Sigmoid colon (tissue), 7 donors: Measurements from ENCODE around the gene SLC2A11. TPM values are rescaled to one million over a fixed set of nuclear protein-coding genes. Genes with fewer than 3 reads are reported as not detected.

ENCODE experiments used
- DNase-seq: peaks from one replicate; pipeline ENCODE4 v3.0.0-alpha.2; 2019
- H3K27ac ChIP-seq, 4 donors: fragments of 200-600 bp; sonication (generic); one replicate each; pipeline ENCODE4 v1.5.1; 2016 to 2019; ENCODE audit warnings: mild to moderate bottlenecking in 1 of 4
- H3K27me3 ChIP-seq, 3 donors: fragments of 200-600 bp; sonication (generic); one replicate each; pipeline ENCODE4 v1.5.1; 2019; ENCODE audit warnings: mild to moderate bottlenecking in 1 of 3
- H3K36me3 ChIP-seq, 4 donors: fragments of 200-600 bp; sonication (generic); one replicate each; pipeline ENCODE4 v1.5.1; 2016 to 2019
- H3K4me1 ChIP-seq, 4 donors: fragments of 200-600 bp; sonication (generic); one replicate each; pipeline ENCODE4 v1.5.1; 2017 to 2019
- H3K4me3 ChIP-seq, 4 donors: fragments of 200-600 bp; sonication (generic); one replicate each; pipeline ENCODE4 v1.5.1; 2017 to 2019; ENCODE audit warnings: mild to moderate bottlenecking in 2 of 4, moderate library complexity in 1 of 4
- H3K9me3 ChIP-seq, 4 donors: fragments of 200-600 bp in 3 of 4; sonication (generic) in 3 of 4; one replicate each; pipeline versions ENCODE4 v1.5.1 to v1.6.1; 2013 to 2019
- EP300 ChIP-seq, 4 donors: sonication (generic); formaldehyde crosslinking; IDR thresholded peaks; one replicate each; pipeline ENCODE4 v1.6.1; 2017; ENCODE audit warnings: antibody characterized with exemption in 4 of 4
- POLR2A ChIP-seq, 2 donors: fragments of 450-650 bp; IDR thresholded peaks; one replicate each; pipeline ENCODE4 v1.6.1; 2016; ENCODE audit warnings: antibody characterized with exemption in 2 of 2, mild to moderate bottlenecking in 2 of 2, moderate library complexity in 2 of 2
- POLR2AphosphoS5 ChIP-seq, 4 donors: sonication (generic); formaldehyde crosslinking; IDR thresholded peaks; one replicate each; pipeline ENCODE4 v1.6.1; 2017; ENCODE audit warnings: antibody characterized with exemption in 4 of 4
- WGBS, 2 donors: extraction: QIAGEN DNeasy Blood & Tissue Kit; methylation state at CpG; one replicate each; pipeline ENCODE4 v1.1.7; 2013; 5-methylcytosine and 5-hydroxymethylcytosine counted together
- intact Hi-C: fragments of 100-400 bp; cut with DNase I; formaldehyde crosslinking; loops from one replicate; pipeline ENCODE4 v1.15.1; 2023
- polyA plus RNA-seq, 3 donors: library from polyadenylated mRNA; stranded (reverse); fragments of 200-250 nt; gene quantifications; one replicate each; pipeline ENCODE4 v1.2.3, GENCODE V29; 2013
- total RNA-seq, 4 donors: library from RNA; depleted of rRNA; stranded (reverse); fragments of >200 nt; gene quantifications; one replicate each; pipeline ENCODE4 v1.1.0, GENCODE V29; 2016
- TF ChIP-seq, protein P1 (sequence below), 4 experiments: fragments of 450-650 bp in 3 of 4; fragments of 200-600 bp in 1 of 4; IDR thresholded peaks; one replicate each; pipeline ENCODE4 v1.5.1; 2016 to 2019; ENCODE audit warnings: antibody characterized with exemption in 4 of 4, mild to moderate bottlenecking in 3 of 4, moderate library complexity in 2 of 4
- donor health status: healthy with polysubstance abuse.
- donor health status: Bipolar disorder and iron deficiency.
- donor health status: healthy.

Gene SLC2A11
- total and polyA plus RNA-seq, 7 donors, result 4.8 to 23.5 (median 13.8) TPM

DNA sequence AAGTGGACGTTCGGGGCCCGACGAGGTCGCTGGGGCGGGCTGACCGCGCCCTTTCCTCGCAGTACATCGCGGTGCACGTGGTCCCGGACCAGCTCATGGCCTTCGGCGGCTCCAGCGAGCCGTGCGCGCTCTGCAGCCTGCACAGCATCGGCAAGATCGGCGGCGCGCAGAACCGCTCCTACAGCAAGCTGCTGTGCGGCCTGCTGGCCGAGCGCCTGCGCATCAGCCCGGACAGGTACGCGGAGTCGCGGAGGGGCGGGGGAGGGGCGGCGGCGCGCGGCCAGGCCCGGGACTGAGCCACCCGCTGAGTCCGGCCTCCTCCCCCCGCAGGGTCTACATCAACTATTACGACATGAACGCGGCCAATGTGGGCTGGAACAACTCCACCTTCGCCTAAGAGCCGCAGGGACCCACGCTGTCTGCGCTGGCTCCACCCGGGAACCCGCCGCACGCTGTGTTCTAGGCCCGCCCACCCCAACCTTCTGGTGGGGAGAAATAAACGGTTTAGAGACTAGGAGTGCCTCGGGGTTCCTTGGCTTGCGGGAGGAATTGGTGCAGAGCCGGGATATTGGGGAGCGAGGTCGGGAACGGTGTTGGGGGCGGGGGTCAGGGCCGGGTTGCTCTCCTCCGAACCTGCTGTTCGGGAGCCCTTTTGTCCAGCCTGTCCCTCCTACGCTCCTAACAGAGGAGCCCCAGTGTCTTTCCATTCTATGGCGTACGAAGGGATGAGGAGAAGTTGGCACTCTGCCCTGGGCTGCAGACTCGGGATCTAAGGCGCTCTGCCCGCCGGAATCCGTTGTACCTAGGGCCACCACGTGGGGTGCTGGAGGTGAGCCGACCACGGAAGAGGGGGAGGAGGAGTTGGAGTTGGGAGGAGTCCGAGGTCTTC is 37.3 kb downstream of the SLC2A11 start:
- TF ChIP-seq POLR2AphosphoS5 (IDR thresholded peaks at IDR 0.05), result peak in 1 of 4 donors; percentile 6
- TF ChIP-seq, protein P1, sequence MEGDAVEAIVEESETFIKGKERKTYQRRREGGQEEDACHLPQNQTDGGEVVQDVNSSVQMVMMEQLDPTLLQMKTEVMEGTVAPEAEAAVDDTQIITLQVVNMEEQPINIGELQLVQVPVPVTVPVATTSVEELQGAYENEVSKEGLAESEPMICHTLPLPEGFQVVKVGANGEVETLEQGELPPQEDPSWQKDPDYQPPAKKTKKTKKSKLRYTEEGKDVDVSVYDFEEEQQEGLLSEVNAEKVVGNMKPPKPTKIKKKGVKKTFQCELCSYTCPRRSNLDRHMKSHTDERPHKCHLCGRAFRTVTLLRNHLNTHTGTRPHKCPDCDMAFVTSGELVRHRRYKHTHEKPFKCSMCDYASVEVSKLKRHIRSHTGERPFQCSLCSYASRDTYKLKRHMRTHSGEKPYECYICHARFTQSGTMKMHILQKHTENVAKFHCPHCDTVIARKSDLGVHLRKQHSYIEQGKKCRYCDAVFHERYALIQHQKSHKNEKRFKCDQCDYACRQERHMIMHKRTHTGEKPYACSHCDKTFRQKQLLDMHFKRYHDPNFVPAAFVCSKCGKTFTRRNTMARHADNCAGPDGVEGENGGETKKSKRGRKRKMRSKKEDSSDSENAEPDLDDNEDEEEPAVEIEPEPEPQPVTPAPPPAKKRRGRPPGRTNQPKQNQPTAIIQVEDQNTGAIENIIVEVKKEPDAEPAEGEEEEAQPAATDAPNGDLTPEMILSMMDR (IDR thresholded peaks at IDR 0.05), result no peak
- peak; percentile 92 for DNase-seq
- Histone ChIP-seq H3K27ac (peak overlapping the region; percentile 91 to 98 (median 94)), H3K4me1 (peaks cover 0 to 29% (median 15%) of the 10 kb centered on the region in 4 donors), H3K36me3 (peaks cover 0 to 19% (median 4%) of the 10 kb centered on the region in 4 donors), H3K9me3 (no peaks in the 10 kb centered on the region), H3K27me3 (no peaks in the 10 kb centered on the region), H3K4me3 (peak overlapping the region; percentile 62 to 76 (median 72))
- intact Hi-C loops, result loop anchor here (2.0 to 5.0 kb wide), 2 partner anchors 18 to 38 kb away; partner anchors contain the start of gene SLC2A11
- 1% methylated on average over 79 of the region's 79 CpGs for WGBS, 2 donors

DNA sequence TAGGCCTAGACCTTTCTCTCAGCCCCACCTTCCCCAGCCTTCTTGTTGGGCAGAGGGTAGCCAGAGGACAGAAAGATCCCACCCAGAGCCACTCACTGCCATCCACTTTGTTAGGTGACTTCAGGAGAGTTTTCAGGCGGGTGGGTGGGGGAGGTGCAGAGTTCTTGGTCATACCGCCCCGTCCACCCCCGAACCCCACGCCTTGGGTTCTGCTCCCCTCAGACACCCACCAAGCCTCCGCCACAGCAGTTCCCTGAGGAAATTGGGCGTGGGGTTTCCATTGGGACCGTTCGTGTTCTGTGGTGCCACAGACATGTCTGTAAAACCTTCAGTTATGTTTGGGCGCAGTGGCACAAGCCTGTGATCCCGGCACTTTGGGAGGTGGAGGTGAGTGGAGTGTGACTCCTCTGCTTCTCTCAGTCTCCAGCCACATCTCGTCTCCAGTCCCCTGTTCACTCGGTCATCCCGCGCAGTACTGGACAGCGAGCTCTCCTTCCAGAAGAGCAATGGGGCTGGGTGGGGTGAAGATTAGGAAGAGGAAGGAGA is 38.0 kb downstream of the SLC2A11 start:
- Histone ChIP-seq H3K36me3 (peaks cover 0 to 19% (median 4%) of the 10 kb centered on the region in 4 donors), H3K27me3 (no peaks in the 10 kb centered on the region), H3K27ac (peak overlapping the region; percentile 91 to 98 (median 94)), H3K4me3 (peak overlapping the region; percentile 62 to 76 (median 72)), H3K4me1 (peaks cover 0 to 29% (median 15%) of the 10 kb centered on the region in 4 donors), H3K9me3 (no peaks in the 10 kb centered on the region)
- intact Hi-C loops, result loop anchor here (2.0 kb wide), 1 partner anchor 17 kb away; no protein-coding TSS in a partner anchor
- TF ChIP-seq, protein P1 (IDR thresholded peaks at IDR 0.05), result no peak
- TF ChIP-seq POLR2A (IDR thresholded peaks at IDR 0.05) (no peak), EP300 (IDR thresholded peaks at IDR 0.05) (no peak), POLR2AphosphoS5 (IDR thresholded peaks at IDR 0.05) (no peak)
- whole genome bisulfite sequencing, 2 donors, result 75 to 85% methylated on average over 16 of the region's 16 CpGs
- no peak for DNase-seq

DNA sequence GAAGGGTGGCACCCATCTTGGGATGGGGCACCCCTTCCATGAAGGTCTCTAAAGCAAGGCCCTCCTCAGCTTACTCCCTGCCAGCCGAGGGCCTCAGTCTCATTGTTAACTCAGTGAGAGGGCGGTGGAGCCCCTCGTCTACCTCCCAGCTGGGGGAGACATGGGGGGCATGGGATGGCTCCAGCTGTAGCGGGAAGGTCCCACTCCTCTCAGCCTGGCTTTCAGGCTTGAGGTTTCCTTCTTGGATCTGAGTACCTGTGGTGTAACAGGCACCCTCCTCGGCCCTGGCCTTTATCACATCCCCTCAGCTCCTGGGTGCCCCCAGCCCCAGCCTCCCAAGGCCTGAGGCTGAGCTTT is 38.5 kb downstream of the SLC2A11 start:
- peaks cover 0 to 19% (median 4%) of the 10 kb centered on the region in 4 donors for H3K36me3 ChIP-seq
- H3K4me1 ChIP-seq, result peaks cover 0 to 29% (median 15%) of the 10 kb centered on the region in 4 donors
- no peak for DNase-seq
- H3K4me3 ChIP-seq, result no peak overlapping the region
- WGBS, 2 donors, result 91 to 93% methylated on average over 5 of the region's 5 CpGs
- peak overlapping the region in 1 of 4 donors; percentile 93 for H3K27ac ChIP-seq
- H3K9me3 ChIP-seq, result no peaks in the 10 kb centered on the region
- H3K27me3 ChIP-seq, result no peaks in the 10 kb centered on the region
- TF ChIP-seq POLR2A (IDR thresholded peaks at IDR 0.05), result no peak
- TF ChIP-seq, protein P1 (IDR thresholded peaks at IDR 0.05), result no peak
- TF ChIP-seq EP300 (IDR thresholded peaks at IDR 0.05), result no peak
- no peak for TF ChIP-seq POLR2AphosphoS5 (IDR thresholded peaks at IDR 0.05)
- intact Hi-C loops, result no loop called here

DNA sequence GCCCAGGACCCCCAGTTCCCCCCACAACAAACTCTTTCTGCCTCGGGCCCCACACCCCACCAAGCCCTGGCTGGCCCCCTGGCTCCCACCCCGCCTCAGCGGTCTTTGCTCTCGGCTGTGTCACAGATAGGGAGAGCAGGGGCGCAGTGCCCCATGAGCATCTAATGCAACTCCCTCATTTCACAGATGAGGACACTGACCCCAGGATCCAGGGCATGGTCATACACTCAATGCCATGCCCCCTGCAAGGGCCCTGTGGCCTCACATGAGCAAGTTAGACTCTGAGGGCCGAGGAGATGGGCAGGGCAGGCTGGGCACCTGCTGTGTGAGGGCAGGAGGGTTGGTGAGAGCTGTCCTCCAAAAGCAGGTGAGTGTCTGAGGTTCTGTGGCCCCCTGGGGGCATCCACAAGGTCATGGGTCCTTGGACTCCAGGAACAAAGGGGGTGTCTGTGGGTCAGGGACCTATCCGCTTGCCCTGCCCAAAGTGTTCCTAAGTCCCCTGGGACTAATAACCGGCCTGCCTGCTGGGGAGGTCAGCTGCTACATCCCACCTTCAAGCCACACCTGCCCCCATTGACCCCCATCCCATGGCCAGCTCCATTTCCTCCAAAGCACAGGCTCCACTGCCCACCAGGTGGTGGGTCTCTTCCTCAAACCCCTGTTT is 39.0 kb downstream of the SLC2A11 start:
- intact Hi-C loops, result no loop called here
- peak; percentile 64 for DNase-seq
- H3K27me3 ChIP-seq, result no peaks in the 10 kb centered on the region
- H3K4me3 ChIP-seq, result no peak overlapping the region
- no peak overlapping the region for H3K27ac ChIP-seq
- H3K9me3 ChIP-seq, result no peaks in the 10 kb centered on the region
- peaks cover 0 to 29% (median 15%) of the 10 kb centered on the region in 4 donors for H3K4me1 ChIP-seq
- TF ChIP-seq, protein P1 (IDR thresholded peaks at IDR 0.05), result no peak
- TF ChIP-seq POLR2AphosphoS5 (IDR thresholded peaks at IDR 0.05) (no peak), EP300 (IDR thresholded peaks at IDR 0.05) (no peak), POLR2A (IDR thresholded peaks at IDR 0.05) (no peak)
- WGBS, 2 donors, result 85 to 86% methylated on average over 8 of the region's 8 CpGs
- peaks cover 0 to 19% (median 4%) of the 10 kb centered on the region in 4 donors for H3K36me3 ChIP-seq
